Left colon (tissue), 2 donors: ENCODE measurements around the gene NIP7. TPM values are rescaled to one million over a fixed set of nuclear protein-coding genes. Genes with fewer than 3 reads are reported as not detected.

Source experiments
- ATAC-seq: fragments of 200-7000 bp; cut with Tn5 transposase; one replicate; pipeline ENCODE4 v1.9.1; 2020; ENCODE audit warnings: mild to moderate bottlenecking, moderate library complexity
- DNase-seq, 2 donors: peaks; one replicate each; pipeline ENCODE4 v3.0.0-alpha.2; 2020
- intact Hi-C, 2 donors: fragments of 100-400 bp; cut with DNase I in 1 of 2; cut with micrococcal nuclease in 1 of 2; formaldehyde crosslinking; loops; one replicate each; pipeline versions ENCODE4 v1.11.2 to v1.14.0; 2022; cut with DNase I, micrococcal nuclease
- total RNA-seq, 2 donors: library from RNA; stranded (reverse); fragmentation: NEBNext Ultra II Directional; extraction: Animal tissue kit (Norgen Biotek cat#: 25700); gene quantifications; one replicate each; pipeline ENCODE4 v1.2.1, GENCODE V29; 2021
- donor health status: DM: no; HTN: no; CAD: no.
- donor health status: DM: yes; HTN: yes; CAD: no.

Gene NIP7
- total RNA-seq, 2 donors from 2014 or later, result 19.0 to 22.1 TPM

DNA sequence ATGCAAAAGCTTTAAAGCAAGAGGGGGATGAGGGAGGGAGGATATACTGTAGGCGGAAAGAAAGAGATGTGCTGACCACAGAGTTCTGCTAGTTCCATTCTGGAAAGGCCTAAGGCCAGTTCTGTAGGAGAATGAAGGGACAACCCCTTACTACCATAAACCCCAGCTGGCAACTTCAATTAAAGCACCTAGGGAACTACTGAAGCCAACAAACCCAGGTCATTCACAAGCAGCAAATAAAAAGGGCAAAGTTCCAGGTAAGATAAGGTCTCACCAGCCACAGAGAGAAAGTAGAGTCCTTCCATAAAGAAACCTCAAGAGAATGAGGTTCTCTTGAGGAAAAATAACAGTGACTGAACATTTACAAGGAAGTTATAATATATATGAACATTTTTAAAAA, 33.4 kb downstream of the NIP7 start:
- ATAC-seq, result peak; percentile 98

DNA sequence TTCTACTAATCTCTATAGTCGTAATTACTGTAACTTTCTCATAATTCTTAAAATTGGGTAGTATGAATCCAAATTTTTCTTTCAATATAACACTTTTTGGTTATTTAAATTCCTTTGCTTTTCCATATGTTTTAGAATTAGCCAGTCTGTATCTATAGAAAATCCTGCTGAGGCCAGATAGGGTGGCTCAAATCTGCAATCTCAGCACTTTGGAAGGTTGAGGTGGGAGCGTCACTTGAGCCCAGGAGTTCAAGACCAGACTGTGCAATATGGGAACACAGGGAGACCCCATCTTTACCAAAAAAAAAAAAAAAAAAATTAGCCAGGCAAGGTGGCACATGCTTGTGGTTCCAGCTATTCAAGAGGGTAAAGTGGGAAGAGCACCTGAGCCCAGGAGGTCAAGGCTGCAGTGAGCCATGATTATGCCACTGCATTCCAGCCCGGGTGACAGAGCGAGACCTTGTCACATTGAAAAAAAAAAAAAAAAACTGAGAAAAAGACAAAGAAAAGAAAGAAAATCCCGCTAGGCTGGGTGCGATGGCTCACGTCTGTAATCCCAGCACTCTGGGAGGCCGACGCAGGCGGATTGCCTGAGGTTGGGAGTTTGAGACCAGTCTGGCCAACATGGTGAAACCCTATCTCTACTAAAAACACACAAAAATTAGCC, 37.0 kb downstream of the NIP7 start:
- no peak for DNase-seq
- intact Hi-C loops, result no loop called here
- ATAC-seq, result no peak

More for the DNA sequence above, 33.4 kb downstream of the NIP7 start:
- DNase-seq, result no peak
- intact Hi-C loops, result no loop called here

DNA sequence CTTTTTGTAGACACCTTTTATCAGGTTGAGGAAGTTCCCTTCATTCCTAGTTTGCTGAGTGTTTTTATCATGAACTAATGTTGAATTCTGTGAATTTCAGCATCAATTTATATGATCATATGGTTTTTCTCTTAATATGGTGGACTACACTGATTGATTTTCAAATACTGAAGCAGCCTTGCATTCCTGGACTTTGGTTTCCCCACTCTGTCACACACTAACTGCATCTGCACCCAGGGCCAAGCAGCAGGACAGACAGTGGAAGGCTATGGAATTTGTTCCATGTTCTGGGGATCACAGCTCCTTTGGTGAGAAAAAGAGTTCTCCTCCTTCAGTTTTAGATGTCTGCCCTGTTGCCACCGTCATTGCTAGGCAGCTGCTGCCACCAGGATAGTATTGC, 38.5 kb downstream of the NIP7 start:
- intact Hi-C loops, result no loop called here

DNA sequence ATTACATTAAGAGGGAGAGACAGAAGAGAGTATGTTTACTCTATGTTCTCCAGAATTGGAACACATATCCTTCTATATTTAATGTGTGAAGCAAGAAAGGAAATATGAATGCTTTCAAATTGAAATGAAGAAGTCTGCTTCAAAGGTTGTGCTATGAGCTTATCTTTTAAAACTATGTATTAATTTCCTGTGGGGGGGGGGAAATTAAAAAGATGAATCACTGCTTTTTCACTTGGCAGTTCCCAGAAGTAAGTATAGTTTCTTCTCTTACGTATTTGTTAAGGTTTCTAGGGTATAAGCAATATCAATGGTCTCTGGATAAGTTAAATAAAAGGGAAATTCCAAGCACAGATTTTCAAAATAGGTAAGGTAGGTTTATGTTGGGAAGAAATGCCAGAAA, 39.2 kb downstream of the NIP7 start:
- intact Hi-C loops, result no loop called here
- no peak for DNase-seq
- ATAC-seq, result no peak

More for the DNA sequence above, 38.5 kb downstream of the NIP7 start:
- no peak for ATAC-seq
- DNase-seq, result no peak

DNA sequence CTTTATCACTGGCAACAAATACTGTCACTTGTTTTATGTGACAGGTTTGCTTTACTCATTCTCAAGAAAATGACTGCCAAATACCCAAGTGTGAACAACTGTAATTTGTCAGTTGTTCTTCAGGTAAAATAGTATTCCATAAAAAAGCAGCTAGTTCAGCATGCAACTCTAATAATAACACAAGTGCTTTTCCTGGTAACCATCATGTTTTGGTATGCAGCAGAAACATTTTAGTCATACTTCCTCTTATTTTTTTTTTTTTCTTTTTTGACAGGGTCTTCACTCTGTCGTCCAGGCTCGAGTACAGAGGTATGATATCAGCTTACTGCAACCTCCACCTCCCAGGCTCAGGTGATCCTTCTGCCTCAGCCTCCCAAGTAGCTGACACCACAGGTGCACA, 41.7 kb downstream of the NIP7 start:
- no peak for DNase-seq
- no peak for ATAC-seq

DNA sequence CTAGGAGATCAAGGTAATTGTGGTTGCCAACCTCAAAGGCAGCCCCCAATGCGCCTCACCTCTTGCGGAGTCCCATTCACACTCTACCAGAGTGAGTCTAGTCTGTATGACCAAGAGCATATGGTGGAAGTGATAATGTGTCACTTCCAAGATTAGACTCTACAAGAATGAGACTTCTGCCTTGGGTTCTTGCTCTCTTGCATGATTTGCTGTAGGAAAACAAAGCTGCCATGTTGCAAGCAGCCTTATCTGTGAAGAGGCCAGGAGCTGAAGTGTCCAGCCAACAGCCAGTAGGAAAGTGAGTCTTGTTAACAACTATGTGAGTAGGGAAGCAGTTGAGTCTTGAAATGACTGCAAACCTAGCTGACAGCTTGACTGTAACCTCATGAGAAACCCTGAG, 42.8 kb downstream of the NIP7 start:
- intact Hi-C loops, result no loop called here
- no peak for DNase-seq
- ATAC-seq, result no peak

More for the DNA sequence above, 41.7 kb downstream of the NIP7 start:
- intact Hi-C loops, result no loop called here

DNA sequence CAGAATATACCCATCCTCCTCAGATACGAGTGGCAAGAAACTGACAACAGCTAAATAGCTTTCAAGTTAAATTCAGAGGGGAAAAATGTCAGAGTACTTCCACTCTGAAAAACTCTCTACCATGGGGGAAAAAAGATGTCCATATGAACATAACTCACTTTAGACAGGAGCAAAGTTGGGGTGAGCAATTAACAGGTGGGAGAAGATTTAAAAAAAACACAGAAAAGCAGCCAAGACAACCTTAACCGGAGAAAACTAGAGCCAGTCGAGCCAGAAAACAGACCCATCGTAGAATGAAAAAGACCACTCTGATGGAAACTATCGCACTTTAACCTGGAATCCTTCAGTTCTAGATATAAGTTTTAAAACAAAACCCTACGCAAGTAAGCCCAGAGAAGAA, 45.4 kb downstream of the NIP7 start:
- intact Hi-C loops, result no loop called here
- no peak for ATAC-seq
- DNase-seq, result no peak

DNA sequence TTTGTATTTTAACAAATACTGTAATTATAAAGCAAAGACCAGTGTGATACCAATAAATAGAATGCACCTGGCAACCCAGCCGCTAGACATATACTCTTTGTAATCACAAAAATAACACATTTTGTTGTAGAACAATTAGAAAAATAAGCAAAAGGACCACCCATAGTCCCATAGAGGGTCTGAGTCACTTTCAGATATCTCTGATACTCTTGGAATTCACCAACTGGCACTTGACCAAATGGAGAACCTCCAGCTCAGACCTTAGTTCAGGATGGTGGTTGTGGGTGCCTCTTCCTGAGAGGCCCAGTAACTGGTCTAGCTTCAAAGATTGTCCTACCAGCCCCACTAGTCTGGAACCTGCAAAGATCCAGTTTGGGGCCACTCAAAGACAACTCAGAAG, 47.0 kb downstream of the NIP7 start:
- DNase-seq (no peak), ATAC-seq (no peak)
- intact Hi-C loops, result no loop called here

Other genes starting within 250 kb of the NIP7 start
- 10 to 100 TPM in 1 of 2 donors, 1 to 10 TPM in 1; 2.8 to 21.1 TPM for gene HAS3, start 234.1 kb upstream of the NIP7 start, total RNA-seq
- gene CHTF8, start 207.2 kb upstream of the NIP7 start, total RNA-seq, result 10 to 100 TPM; 84.4 to 90.3 TPM
- gene UTP4, start 207.1 kb upstream of the NIP7 start, total RNA-seq, result 10 to 100 TPM; 20.8 to 22.9 TPM
- gene SNTB2, start 152.6 kb upstream of the NIP7 start, total RNA-seq, result 10 to 100 TPM; 32.0 to 33.8 TPM
- 10 to 100 TPM; 34.1 to 34.3 TPM for gene VPS4A, start 28.4 kb upstream of the NIP7 start, total RNA-seq
- gene PDF, start 9.2 kb upstream of the NIP7 start, total RNA-seq, result 10 to 100 TPM; 10.1 to 20.5 TPM
- 10 to 100 TPM; 31.7 to 36.6 TPM for gene COG8, start 208 bp upstream of the NIP7 start, total RNA-seq
- gene TMED6, start 12.0 kb downstream of the NIP7 start, total RNA-seq, result 1 to 10 TPM; 2.5 to 9.4 TPM
- 10 to 100 TPM; 33.2 to 36.6 TPM for gene TERF2, start 46.2 kb downstream of the NIP7 start, total RNA-seq
- 100 to 1,000 TPM; 153 to 186 TPM for gene CYB5B, start 84.8 kb downstream of the NIP7 start, total RNA-seq
- 10 to 100 TPM; 30.2 to 34.9 TPM for gene NFAT5, start 226.2 kb downstream of the NIP7 start, total RNA-seq